Left ventricle myocardium inferior (tissue), 1 donor: ENCODE results near the gene IFNAR2. TPM values are rescaled to one million over a fixed set of nuclear protein-coding genes. Genes with fewer than 3 reads are reported as not detected.

Experiments
- DNase-seq: peaks from one replicate; pipeline ENCODE4 v3.0.0-alpha.2; 2020
- H3K27ac ChIP-seq: fragments of 200-600 bp; replicated peaks from 2 replicates; pipeline ENCODE4 v1.8.0; 2021
- H3K27me3 ChIP-seq: fragments of 200-600 bp; 2 replicates; pipeline ENCODE4 v1.8.0; 2021; ENCODE audit warnings: low read depth
- H3K36me3 ChIP-seq: fragments of 200-600 bp; 2 replicates; pipeline ENCODE4 v1.8.0; 2021
- H3K4me1 ChIP-seq: fragments of 200-600 bp; 2 replicates; pipeline ENCODE4 v1.8.0; 2021
- H3K4me3 ChIP-seq: fragments of 200-600 bp; 2 replicates; pipeline ENCODE4 v1.8.0; 2021; ENCODE audit warnings: mild to moderate bottlenecking, moderate library complexity
- H3K9me3 ChIP-seq: fragments of 200-600 bp; replicated peaks from 2 replicates; pipeline ENCODE4 v1.8.0; 2021
- CTCF ChIP-seq: fragments of 200-600 bp; IDR thresholded peaks from 2 replicates; pipeline ENCODE4 v1.8.0; 2021; ENCODE audit warnings: antibody characterized with exemption, mild to moderate bottlenecking, borderline replicate concordance
- intact Hi-C: fragments of 100-400 bp; cut with micrococcal nuclease; formaldehyde crosslinking; loops from one replicate; pipeline ENCODE4 v1.11.0; 2022
- long read RNA-seq: library from polyadenylated mRNA; unstranded; transcript quantifications from one replicate; pipeline ENCODE4 v2.0.0, GENCODE V29; 2021
- total RNA-seq: library from RNA; stranded (reverse); fragmentation: NEBNext Ultra II Directional; extraction: Animal tissue kit (Norgen Biotek cat#: 25700); gene quantifications from one replicate; pipeline ENCODE4 v1.2.1, GENCODE V29; 2021
- donor health status: DM: no; HTN: yes; CAD: no; lungs with severe emphysema.

The IFNAR2 gene
- 9.0 TPM for total RNA-seq
- long read RNA-seq, full-length matches to known transcripts = 6 of 6 reads
- long read RNA-seq, partial matches to known transcripts = 0 of 6 reads
- long read RNA-seq, other reads (novel, unspliced or antisense) = 0 of 6 reads

- intact Hi-C loops = loop anchor here (10.0 kb wide), 1 partner anchor 55 kb away; no protein-coding TSS in a partner anchor
Observed at GRCh38 chr21:33229784-33230544, at the start of gene IFNAR2. Gene IFNAR2 (plus strand): TSS chr21:33229938. CDS start chr21:33241923, 11,985 bp downstream.

GRCh38 chr21:33185852-33186251 lies 43.9 kb upstream of the IFNAR2 start:
- Histone ChIP-seq H3K4me1 (peaks cover 16% of the 10 kb centered on the region), H3K27me3 (peaks cover 4% of the 10 kb centered on the region), H3K27ac (no peak overlapping the region), H3K4me3 (no peak overlapping the region), H3K9me3 (no peaks in the 10 kb centered on the region), H3K36me3 (no peaks in the 10 kb centered on the region)
- TF ChIP-seq CTCF = no peak
- intact Hi-C loops = no loop called here
- DNase-seq = no peak

More at GRCh38 chr21:33229784-33230544, at the start of gene IFNAR2:
- peak; percentile 84 for DNase-seq
- Histone ChIP-seq H3K27me3 (no peaks in the 10 kb centered on the region), H3K27ac (peak within 1 kb of the TSS; percentile 99), H3K4me1 (peaks cover 55% of the 10 kb centered on the region), H3K4me3 (peak within 1 kb of the TSS; percentile 99), H3K9me3 (no peaks in the 10 kb centered on the region), H3K36me3 (no peaks in the 10 kb centered on the region)
- TF ChIP-seq CTCF = no peak

- Histone ChIP-seq H3K36me3 (no peaks in the 10 kb centered on the region), H3K27me3 (no peaks in the 10 kb centered on the region), H3K4me3 (no peak overlapping the region), H3K9me3 (no peaks in the 10 kb centered on the region), H3K4me1 (peaks cover 16% of the 10 kb centered on the region), H3K27ac (no peak overlapping the region)
- no peak for DNase-seq
- no peak for TF ChIP-seq CTCF
- intact Hi-C loops = no loop called here
Observed at GRCh38 chr21:33187276-33187675, 42.5 kb upstream of the IFNAR2 start.

- Histone ChIP-seq H3K4me1 (peaks cover 16% of the 10 kb centered on the region), H3K4me3 (no peak overlapping the region), H3K27ac (peak overlapping the region; percentile 67), H3K27me3 (no peaks in the 10 kb centered on the region), H3K36me3 (no peaks in the 10 kb centered on the region), H3K9me3 (no peaks in the 10 kb centered on the region)
- no peak for TF ChIP-seq CTCF
- intact Hi-C loops = no loop called here
- DNase-seq = no peak
Observed at GRCh38 chr21:33189237-33189636, 40.5 kb upstream of the IFNAR2 start.

GRCh38 chr21:33189824-33190223 lies 39.9 kb upstream of the IFNAR2 start:
- Histone ChIP-seq H3K36me3 (no peaks in the 10 kb centered on the region), H3K4me3 (no peak overlapping the region), H3K27ac (peak overlapping the region; percentile 67), H3K27me3 (no peaks in the 10 kb centered on the region), H3K9me3 (no peaks in the 10 kb centered on the region), H3K4me1 (peaks cover 16% of the 10 kb centered on the region)
- no peak for DNase-seq
- intact Hi-C loops = loop anchor here (10.0 kb wide), 1 partner anchor 245 kb away; no protein-coding TSS in a partner anchor
- no peak for TF ChIP-seq CTCF
